ENCODE measurements around the gene WDR55. TPM values are rescaled to one million over a fixed set of nuclear protein-coding genes. Genes with fewer than 3 reads are reported as not detected.
A peak's percentile ranks its signal among the peaks of the same experiment; 100 is the strongest.

WDR55 gene
- total RNA-seq, 1 donor from 2014 or later = 10.1 TPM

DNA sequence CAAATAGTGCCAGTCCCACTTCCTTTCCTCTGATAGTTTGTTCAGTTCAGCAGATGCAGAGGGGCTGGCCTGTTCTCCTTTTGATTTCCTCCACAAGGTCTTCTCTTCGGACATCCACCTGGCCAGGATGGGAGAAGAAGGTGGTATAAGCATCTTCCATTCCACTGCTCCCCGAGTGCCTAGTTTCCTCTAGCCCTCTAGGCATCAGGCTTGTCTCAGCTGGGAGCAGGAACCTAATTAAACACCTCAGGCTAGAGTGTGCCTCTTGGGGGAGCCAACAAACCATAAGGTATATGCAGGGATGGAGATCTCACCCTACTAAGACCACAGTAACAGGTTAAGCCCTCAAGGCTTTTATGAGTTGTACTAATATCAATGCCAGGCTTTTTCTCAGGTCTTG is 9.5 kb downstream of the WDR55 start:
- Histone ChIP-seq H3K27ac (no peak overlapping the region), H3K4me3 (no peak overlapping the region), H3K4me1 (no peaks in the 10 kb centered on the region), H3K27me3 (no peaks in the 10 kb centered on the region), H3K36me3 (peaks cover 58 to 84% of the 10 kb centered on the region in 2 donors), H3K9me3 (no peaks in the 10 kb centered on the region)
- TF ChIP-seq, protein P1, sequence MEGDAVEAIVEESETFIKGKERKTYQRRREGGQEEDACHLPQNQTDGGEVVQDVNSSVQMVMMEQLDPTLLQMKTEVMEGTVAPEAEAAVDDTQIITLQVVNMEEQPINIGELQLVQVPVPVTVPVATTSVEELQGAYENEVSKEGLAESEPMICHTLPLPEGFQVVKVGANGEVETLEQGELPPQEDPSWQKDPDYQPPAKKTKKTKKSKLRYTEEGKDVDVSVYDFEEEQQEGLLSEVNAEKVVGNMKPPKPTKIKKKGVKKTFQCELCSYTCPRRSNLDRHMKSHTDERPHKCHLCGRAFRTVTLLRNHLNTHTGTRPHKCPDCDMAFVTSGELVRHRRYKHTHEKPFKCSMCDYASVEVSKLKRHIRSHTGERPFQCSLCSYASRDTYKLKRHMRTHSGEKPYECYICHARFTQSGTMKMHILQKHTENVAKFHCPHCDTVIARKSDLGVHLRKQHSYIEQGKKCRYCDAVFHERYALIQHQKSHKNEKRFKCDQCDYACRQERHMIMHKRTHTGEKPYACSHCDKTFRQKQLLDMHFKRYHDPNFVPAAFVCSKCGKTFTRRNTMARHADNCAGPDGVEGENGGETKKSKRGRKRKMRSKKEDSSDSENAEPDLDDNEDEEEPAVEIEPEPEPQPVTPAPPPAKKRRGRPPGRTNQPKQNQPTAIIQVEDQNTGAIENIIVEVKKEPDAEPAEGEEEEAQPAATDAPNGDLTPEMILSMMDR (IDR thresholded peaks at IDR 0.05) = no peak
- intact Hi-C loops (cut with DNase I) = no loop called here
- peak in 1 of 2 donors; percentile 59 for DNase-seq (ENCODE audit: low spot score in 2 of 2)

DNA sequence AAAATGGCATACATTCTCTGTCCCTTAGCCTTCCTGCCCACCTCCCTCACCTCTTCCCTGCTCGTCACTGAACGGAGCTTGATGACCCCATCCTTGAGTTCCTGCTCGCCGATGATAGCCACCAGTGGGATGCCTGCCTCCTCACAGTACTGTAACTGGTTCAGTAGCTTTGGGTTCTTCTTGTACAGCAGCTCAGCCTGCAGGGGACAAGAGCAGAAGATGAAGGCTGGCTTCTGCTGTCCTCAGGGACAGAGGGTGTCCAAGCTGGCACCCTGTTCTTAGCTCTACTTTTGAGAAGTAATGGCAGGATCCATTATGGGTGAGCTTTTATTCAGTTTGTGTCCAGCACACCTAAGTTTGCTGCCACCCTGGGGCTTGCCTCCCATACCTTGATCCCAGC is 9.9 kb downstream of the WDR55 start:
- Histone ChIP-seq H3K4me1 (no peaks in the 10 kb centered on the region), H3K27ac (no peak overlapping the region), H3K36me3 (peaks cover 58 to 84% of the 10 kb centered on the region in 2 donors), H3K27me3 (no peaks in the 10 kb centered on the region), H3K9me3 (no peaks in the 10 kb centered on the region), H3K4me3 (no peak overlapping the region)
- intact Hi-C loops (cut with DNase I) = no loop called here
- DNase-seq (ENCODE audit: low spot score in 2 of 2) = peak in 1 of 2 donors; percentile 38
- TF ChIP-seq, protein P1 (IDR thresholded peaks at IDR 0.05) = no peak

DNA sequence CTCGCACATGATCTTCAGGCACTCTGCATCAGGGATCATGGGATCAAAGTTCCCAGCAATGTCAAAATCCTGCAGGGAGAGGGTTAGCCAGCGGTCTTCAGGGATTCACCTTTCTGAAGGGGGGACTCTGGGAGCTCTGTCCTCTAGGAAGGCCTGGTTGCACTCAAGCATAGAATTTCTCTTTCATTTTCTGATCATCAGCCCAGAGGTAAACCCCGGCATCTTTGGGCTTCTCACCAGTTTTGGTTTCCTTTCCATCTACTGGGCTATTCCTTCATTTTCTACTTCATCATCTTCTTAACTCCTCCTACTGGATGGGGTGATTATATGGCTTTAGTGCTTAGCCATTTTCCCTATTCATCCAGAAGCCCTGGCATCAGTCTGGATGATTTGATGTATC is 13.2 kb downstream of the WDR55 start:
- no peak for DNase-seq (ENCODE audit: low spot score in 2 of 2)
- no peaks in the 10 kb centered on the region for H3K4me1 ChIP-seq
- TF ChIP-seq, protein P1 (IDR thresholded peaks at IDR 0.05) = no peak
- no peak overlapping the region for H3K27ac ChIP-seq
- intact Hi-C loops (cut with DNase I) = no loop called here
- peaks cover 65 to 85% of the 10 kb centered on the region in 2 donors for H3K36me3 ChIP-seq
- no peaks in the 10 kb centered on the region for H3K9me3 ChIP-seq
- no peaks in the 10 kb centered on the region for H3K27me3 ChIP-seq
- no peak overlapping the region for H3K4me3 ChIP-seq

DNA sequence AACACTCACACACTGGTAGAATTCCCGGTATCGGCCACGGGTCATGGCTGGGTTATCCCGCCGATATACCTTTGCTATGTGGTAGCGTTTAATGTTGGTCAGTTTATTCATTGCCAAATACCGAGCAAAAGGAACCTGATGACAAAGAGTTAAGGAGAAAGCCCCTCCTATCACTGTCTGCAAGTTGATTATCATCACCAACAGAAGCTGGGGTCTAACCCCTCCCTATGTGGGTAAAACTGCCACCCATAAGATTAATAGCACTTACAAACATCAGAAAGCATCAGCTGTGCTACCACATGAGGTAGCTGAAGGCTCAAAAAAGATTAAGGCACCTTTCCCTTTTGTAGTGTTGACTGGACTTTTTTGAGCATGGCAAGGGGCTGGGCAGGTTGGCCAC is 14.3 kb downstream of the WDR55 start:
- peak in 1 of 2 donors; percentile 38 for DNase-seq (ENCODE audit: low spot score in 2 of 2)
- TF ChIP-seq, protein P1 (IDR thresholded peaks at IDR 0.05) = no peak
- H3K27ac ChIP-seq = no peak overlapping the region
- no peaks in the 10 kb centered on the region for H3K27me3 ChIP-seq
- no peaks in the 10 kb centered on the region for H3K9me3 ChIP-seq
- peaks cover 67 to 81% of the 10 kb centered on the region in 2 donors for H3K36me3 ChIP-seq
- no peaks in the 10 kb centered on the region for H3K4me1 ChIP-seq
- no peak overlapping the region for H3K4me3 ChIP-seq
- intact Hi-C loops (cut with DNase I) = no loop called here

DNA sequence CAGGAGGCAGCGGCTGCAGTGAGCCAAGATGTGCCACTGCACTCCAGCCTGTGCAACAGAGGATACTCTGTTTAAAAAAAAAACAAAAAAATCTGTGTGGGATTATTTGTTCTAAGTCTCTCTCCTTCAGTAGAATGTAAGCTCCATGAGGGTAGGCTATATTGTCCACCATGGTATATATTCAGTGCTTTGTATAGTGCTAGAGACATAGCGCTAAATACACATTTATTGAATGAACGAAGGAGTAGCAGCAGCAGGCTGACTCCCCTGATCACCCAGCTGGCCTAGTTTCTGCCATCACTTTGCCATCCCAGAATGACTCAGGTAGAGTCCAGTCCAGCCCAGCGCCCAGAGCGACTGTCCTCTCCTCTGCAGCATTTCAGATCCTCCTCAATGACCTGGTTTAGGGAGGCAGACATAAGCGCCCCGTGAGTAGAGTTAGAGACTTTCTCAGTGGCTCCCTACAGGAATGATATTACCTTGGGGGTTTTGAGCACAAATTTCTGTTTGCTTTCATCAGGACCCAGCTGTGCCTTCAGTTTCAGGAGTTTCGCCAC is 25.8 kb downstream of the WDR55 start:
- Histone ChIP-seq H3K27me3 (no peaks in the 10 kb centered on the region), H3K36me3 (peaks cover 29 to 49% of the 10 kb centered on the region in 2 donors), H3K9me3 (no peaks in the 10 kb centered on the region), H3K4me3 (peak overlapping the region; percentile 60 to 86), H3K4me1 (peaks cover 4 to 25% of the 10 kb centered on the region in 2 donors), H3K27ac (peak overlapping the region; percentile 76 to 81)
- intact Hi-C loops (cut with DNase I) = loop anchor here (5.0 kb wide), 2 partner anchors 43 to 288 kb away; partner anchors contain the start of genes ANKHD1, IK and NDUFA2
- no peak for DNase-seq (ENCODE audit: low spot score in 2 of 2)
- TF ChIP-seq, protein P1 (IDR thresholded peaks at IDR 0.05) = no peak
